Suppressor macrophage treated with lipopolysaccharide for 1 hour (primary cell): Measurements from ENCODE around the gene NXPH2.

Source experiments
- DNase-seq, 3 donors: peaks; one replicate each; pipeline ENCODE4 v3.0.0-alpha.2; 2020 to 2022

The NXPH2 gene

GRCh38 chr2:138632066-138632620 lies 148.0 kb downstream of the NXPH2 start:
- DNase-seq, result no peak

GRCh38 chr2:138630164-138630563 lies 150.0 kb downstream of the NXPH2 start:
- DNase-seq, result no peak

- peak; percentile 12 to 34 (median 26) for DNase-seq
Observed at GRCh38 chr2:138626148-138626547, 154.0 kb downstream of the NXPH2 start.

GRCh38 chr2:138622613-138623012 lies 157.6 kb downstream of the NXPH2 start:
- DNase-seq, result peak; percentile 15 to 22 (median 19)

- no peak for DNase-seq
Observed at GRCh38 chr2:138621139-138621538, 159.1 kb downstream of the NXPH2 start.

- no peak for DNase-seq
Observed at GRCh38 chr2:138620431-138620830, 159.8 kb downstream of the NXPH2 start.
